ENCODE results near the gene PSTK. TPM values are rescaled to one million over a fixed set of nuclear protein-coding genes. Genes with fewer than 3 reads are reported as not detected.
A peak's percentile ranks its signal among the peaks of the same experiment; 100 is the strongest.

Gene PSTK
- total RNA-seq, 2 experiments from 2014 or later, result 4.3 to 4.8 TPM

- ATAC-seq, result no peak
- DNase-seq, result no peak
- TF ChIP-seq, protein P1, sequence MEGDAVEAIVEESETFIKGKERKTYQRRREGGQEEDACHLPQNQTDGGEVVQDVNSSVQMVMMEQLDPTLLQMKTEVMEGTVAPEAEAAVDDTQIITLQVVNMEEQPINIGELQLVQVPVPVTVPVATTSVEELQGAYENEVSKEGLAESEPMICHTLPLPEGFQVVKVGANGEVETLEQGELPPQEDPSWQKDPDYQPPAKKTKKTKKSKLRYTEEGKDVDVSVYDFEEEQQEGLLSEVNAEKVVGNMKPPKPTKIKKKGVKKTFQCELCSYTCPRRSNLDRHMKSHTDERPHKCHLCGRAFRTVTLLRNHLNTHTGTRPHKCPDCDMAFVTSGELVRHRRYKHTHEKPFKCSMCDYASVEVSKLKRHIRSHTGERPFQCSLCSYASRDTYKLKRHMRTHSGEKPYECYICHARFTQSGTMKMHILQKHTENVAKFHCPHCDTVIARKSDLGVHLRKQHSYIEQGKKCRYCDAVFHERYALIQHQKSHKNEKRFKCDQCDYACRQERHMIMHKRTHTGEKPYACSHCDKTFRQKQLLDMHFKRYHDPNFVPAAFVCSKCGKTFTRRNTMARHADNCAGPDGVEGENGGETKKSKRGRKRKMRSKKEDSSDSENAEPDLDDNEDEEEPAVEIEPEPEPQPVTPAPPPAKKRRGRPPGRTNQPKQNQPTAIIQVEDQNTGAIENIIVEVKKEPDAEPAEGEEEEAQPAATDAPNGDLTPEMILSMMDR (IDR thresholded peaks at IDR 0.05), result no peak
- H3K4me3 Mint-ChIP-seq, result no peak overlapping the region
- H3K4me1 Mint-ChIP-seq (ENCODE audit: low read depth), result peaks cover 31% of the 10 kb centered on the region
- H3K27ac Mint-ChIP-seq, result no peak overlapping the region
- H3K27me3 Mint-ChIP-seq, result no peaks in the 10 kb centered on the region
- intact Hi-C loops (cut with micrococcal nuclease), result no loop called here
- ChIA-PET CTCF (interaction anchor here (0.8 to 4.2 kb wide), 2 partner anchors 9 to 16 kb away, joined by 3 to 24 read pairs; partner anchors contain the start of gene PSTK), POLR2A (interaction anchor here (1.2 to 3.5 kb wide), 2 partner anchors 11 to 15 kb away, joined by 4 to 15 read pairs; partner anchors contain the start of genes ACADSB and IKZF5)
- H3K9me3 Mint-ChIP-seq, result no peaks in the 10 kb centered on the region
- H3K36me3 Mint-ChIP-seq (ENCODE audit: low read depth), result peaks cover 24% of the 10 kb centered on the region
These were observed 17.7 kb downstream of the PSTK start for GRCh38 chr10:122997864-122998263.

DNA sequence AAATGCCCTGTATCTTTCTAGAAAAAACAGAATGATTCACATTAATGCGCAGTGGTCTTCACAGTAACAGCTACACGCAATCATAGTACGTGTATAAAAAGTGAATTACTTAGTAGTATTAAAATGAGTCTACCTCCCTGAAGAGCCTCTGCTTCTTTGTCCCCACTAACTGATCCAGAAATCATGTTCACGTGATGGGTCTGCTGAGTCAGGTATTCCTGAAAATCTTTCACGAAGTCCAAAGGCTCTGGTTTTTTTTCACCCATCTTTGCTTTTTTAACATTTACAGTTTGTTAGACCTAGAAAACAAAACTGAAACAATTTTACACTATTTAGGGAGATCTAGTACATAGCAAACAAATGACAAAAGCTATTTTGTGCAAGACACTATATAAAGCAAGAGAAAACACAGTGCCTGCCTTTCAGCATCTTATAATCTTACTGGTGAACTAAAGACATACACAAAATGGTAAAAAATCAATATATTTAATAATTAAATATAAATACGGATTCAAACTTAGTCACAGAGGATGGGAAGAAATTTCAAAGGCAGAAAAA lies 18.2 kb downstream of the PSTK start:
- DNase-seq (no peak), ATAC-seq (no peak)
- H3K4me3 Mint-ChIP-seq, result no peak overlapping the region
- ChIA-PET POLR2A (interaction anchor here (1.2 to 3.5 kb wide), 2 partner anchors 10 to 15 kb away, joined by 4 to 15 read pairs; partner anchors contain the start of genes ACADSB and IKZF5), CTCF (interaction anchor here (0.6 to 4.2 kb wide), 3 partner anchors 9 to 177 kb away, joined by 3 to 24 read pairs (median 3); partner anchors contain the start of gene PSTK)
- peaks cover 22% of the 10 kb centered on the region for H3K36me3 Mint-ChIP-seq (ENCODE audit: low read depth)
- TF ChIP-seq, protein P1 (IDR thresholded peaks at IDR 0.05), result no peak
- H3K27me3 Mint-ChIP-seq, result no peaks in the 10 kb centered on the region
- intact Hi-C loops (cut with micrococcal nuclease), result no loop called here
- H3K9me3 Mint-ChIP-seq, result no peaks in the 10 kb centered on the region
- H3K27ac Mint-ChIP-seq, result no peak overlapping the region
- H3K4me1 Mint-ChIP-seq (ENCODE audit: low read depth), result peaks cover 33% of the 10 kb centered on the region

DNA sequence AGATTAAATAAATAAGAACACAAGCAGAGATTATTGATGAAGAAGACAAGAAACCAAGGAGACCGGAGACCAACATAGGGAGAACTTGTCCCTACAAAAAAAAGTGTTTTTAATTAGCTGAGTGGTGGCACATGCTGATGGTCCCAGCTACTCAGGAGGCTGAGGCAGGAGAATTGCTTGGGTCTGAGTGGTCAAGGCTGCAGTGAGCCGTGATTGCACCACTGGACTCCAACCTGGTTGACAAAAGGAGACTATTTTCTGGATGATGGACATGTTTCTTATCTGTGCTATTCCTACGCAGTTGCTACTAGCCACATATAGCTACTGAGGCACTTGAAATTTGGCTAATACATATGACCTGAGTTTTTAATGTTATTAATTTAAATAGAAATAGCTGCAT lies 18.7 kb downstream of the PSTK start:
- no peak for DNase-seq
- Mint-ChIP-seq H3K4me3 (no peak overlapping the region), H3K27me3 (no peaks in the 10 kb centered on the region), H3K36me3 (ENCODE audit: low read depth) (peaks cover 21% of the 10 kb centered on the region), H3K4me1 (ENCODE audit: low read depth) (peaks cover 37% of the 10 kb centered on the region), H3K9me3 (no peaks in the 10 kb centered on the region), H3K27ac (no peak overlapping the region)
- ChIA-PET POLR2A (interaction anchor here (2.3 to 3.5 kb wide), 2 partner anchors 10 to 17 kb away, joined by 9 to 15 read pairs; partner anchors contain the start of genes ACADSB and IKZF5), CTCF (interaction anchor here (0.6 to 4.2 kb wide), 3 partner anchors 8 to 177 kb away, joined by 3 to 24 read pairs (median 3); partner anchors contain the start of gene PSTK)
- TF ChIP-seq, protein P1 (IDR thresholded peaks at IDR 0.05), result no peak
- intact Hi-C loops (cut with micrococcal nuclease), result no loop called here
- ATAC-seq, result no peak

GRCh38 chr10:122999347-122999746 lies 19.1 kb downstream of the PSTK start:
- Mint-ChIP-seq H3K27me3 (no peaks in the 10 kb centered on the region), H3K4me1 (ENCODE audit: low read depth) (peaks cover 40% of the 10 kb centered on the region), H3K36me3 (ENCODE audit: low read depth) (peaks cover 17% of the 10 kb centered on the region), H3K27ac (no peak overlapping the region), H3K9me3 (no peaks in the 10 kb centered on the region), H3K4me3 (no peak overlapping the region)
- no peak for ATAC-seq
- intact Hi-C loops (cut with micrococcal nuclease), result no loop called here
- ChIA-PET CTCF (interaction anchor here (0.9 to 4.2 kb wide), 2 partner anchors 8 to 18 kb away, joined by 3 to 24 read pairs; partner anchors contain the start of gene PSTK), POLR2A (interaction anchor here (0.6 to 3.5 kb wide), 3 partner anchors 8 to 18 kb away, joined by 3 to 15 read pairs (median 9); partner anchors contain the start of genes ACADSB and IKZF5)
- DNase-seq, result no peak
- TF ChIP-seq, protein P1 (IDR thresholded peaks at IDR 0.05), result no peak

- H3K4me1 Mint-ChIP-seq (ENCODE audit: low read depth), result peaks cover 42% of the 10 kb centered on the region
- intact Hi-C loops (cut with micrococcal nuclease), result no loop called here
- ATAC-seq (no peak), DNase-seq (no peak)
- peak overlapping the region; percentile 71 for H3K27ac Mint-ChIP-seq
- no peaks in the 10 kb centered on the region for H3K9me3 Mint-ChIP-seq
- POLR2A ChIA-PET, result interaction anchor here (0.6 to 3.5 kb wide), 3 partner anchors 8 to 18 kb away, joined by 3 to 15 read pairs (median 9); partner anchors contain the start of genes ACADSB and IKZF5
- CTCF ChIA-PET, result interaction anchor here (4.2 kb wide), 1 partner anchor 19 kb away, joined by 24 read pairs; the partner anchor contains the start of gene PSTK
- peaks cover 14% of the 10 kb centered on the region for H3K36me3 Mint-ChIP-seq (ENCODE audit: low read depth)
- H3K4me3 Mint-ChIP-seq, result no peak overlapping the region
- TF ChIP-seq, protein P1 (IDR thresholded peaks at IDR 0.05), result no peak
- no peaks in the 10 kb centered on the region for H3K27me3 Mint-ChIP-seq
These were observed 20.0 kb downstream of the PSTK start for GRCh38 chr10:123000155-123000554.
